Ishikawa (cell line): ENCODE results near the gene DNMT3A.

Experiments
- CEBPB ChIP-seq: IDR thresholded peaks from 2 replicates; pipeline ENCODE4 v1.6.1; 2012
- EGR1 ChIP-seq: IDR thresholded peaks from 2 replicates; pipeline ENCODE4 v1.6.1; 2012
- EP300 ChIP-seq: IDR thresholded peaks from 2 replicates; pipeline ENCODE4 v1.6.1; 2012; ENCODE audit warnings: borderline replicate concordance
- MAX ChIP-seq: IDR thresholded peaks from 2 replicates; pipeline ENCODE4 v1.6.1; 2012
- RAD21 ChIP-seq: IDR thresholded peaks from 2 replicates; pipeline ENCODE4 v1.6.1; 2012; ENCODE audit warnings: low read depth
- REST ChIP-seq: IDR thresholded peaks from 2 replicates; pipeline ENCODE4 v1.6.1; 2012; ENCODE audit warnings: low read depth, mild to moderate bottlenecking
- ZBTB7A ChIP-seq: IDR thresholded peaks from 2 replicates; pipeline ENCODE4 v1.6.1; 2012; ENCODE audit warnings: low read depth

GRCh38 chr2:25373269-25373981 lies 31.7 kb upstream of the DNMT3A start:
- TF ChIP-seq ZBTB7A (no peak), MAX (no peak), CEBPB (no peak), EGR1 (no peak), REST (no peak), RAD21 (no peak), EP300 (no peak)
